SH-SY5Y (cell line): ENCODE measurements around the gene RNF123.

ENCODE experiments used
- GATA2 ChIP-seq: IDR thresholded peaks from 2 replicates; pipeline ENCODE4 v1.6.1; 2011; ENCODE audit warnings: mild to moderate bottlenecking, low read depth, low read length
- GATA3 ChIP-seq: IDR thresholded peaks from 2 replicates; pipeline ENCODE4 v1.6.1; 2011; ENCODE audit warnings: low read depth, mild to moderate bottlenecking, low read length, moderate library complexity

The RNF123 gene

GRCh38 chr3:49654176-49654825 is 35.1 kb upstream of the RNF123 start:
- TF ChIP-seq GATA3 (no peak), GATA2 (no peak)

DNA sequence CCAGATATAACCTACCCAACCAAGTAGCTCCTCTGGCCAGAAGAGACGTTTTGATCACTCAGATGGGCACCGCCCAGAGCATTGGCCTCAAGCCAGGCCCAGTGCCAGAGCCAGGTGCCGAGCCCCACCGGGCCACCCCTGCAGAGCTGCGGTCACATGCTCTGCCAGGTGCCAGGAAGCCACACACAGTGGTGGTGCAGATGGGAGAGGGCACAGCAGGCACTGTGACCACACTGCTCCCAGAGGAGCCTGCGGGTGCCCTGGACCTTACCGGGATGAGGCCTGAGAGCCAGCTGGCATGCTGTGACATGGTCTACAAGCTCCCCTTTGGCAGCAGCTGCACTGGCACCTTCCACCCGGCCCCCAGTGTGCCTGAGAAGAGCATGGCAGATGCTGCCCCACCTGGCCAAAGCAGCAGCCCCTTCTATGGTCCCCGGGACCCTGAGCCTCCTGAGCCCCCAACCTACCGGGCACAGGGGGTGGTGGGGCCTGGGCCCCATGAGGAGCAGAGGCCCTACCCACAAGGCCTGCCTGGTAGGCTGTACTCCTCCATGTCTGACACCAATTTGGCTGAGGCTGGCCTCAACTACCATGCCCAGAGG is 34.3 kb upstream of the RNF123 start:
- TF ChIP-seq GATA3 (no peak), GATA2 (no peak)

GRCh38 chr3:49655731-49656285 is 33.5 kb upstream of the RNF123 start:
- TF ChIP-seq GATA3 (no peak), GATA2 (no peak)

DNA sequence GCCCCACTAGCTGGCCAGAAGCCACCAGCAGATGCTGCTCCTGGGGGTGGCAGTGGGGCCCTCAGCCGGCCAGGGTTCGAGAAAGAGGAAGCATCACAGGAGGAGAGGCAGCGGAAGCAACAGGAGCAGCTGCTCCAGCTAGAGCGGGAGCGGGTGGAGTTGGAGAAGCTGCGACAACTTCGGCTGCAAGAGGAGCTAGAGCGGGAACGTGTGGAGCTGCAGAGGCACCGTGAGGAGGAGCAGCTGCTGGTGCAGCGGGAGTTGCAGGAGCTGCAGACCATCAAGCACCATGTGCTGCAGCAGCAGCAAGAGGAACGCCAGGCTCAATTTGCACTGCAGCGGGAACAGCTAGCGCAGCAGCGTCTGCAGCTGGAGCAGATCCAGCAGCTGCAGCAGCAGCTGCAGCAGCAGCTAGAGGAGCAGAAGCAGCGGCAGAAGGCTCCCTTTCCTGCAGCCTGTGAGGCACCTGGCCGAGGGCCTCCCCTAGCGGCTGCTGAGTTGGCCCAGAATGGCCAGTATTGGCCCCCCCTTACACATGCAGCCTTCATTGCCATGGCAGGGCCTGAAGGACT is 32.7 kb upstream of the RNF123 start:
- TF ChIP-seq GATA2, result no peak
- TF ChIP-seq GATA3, result no peak

DNA sequence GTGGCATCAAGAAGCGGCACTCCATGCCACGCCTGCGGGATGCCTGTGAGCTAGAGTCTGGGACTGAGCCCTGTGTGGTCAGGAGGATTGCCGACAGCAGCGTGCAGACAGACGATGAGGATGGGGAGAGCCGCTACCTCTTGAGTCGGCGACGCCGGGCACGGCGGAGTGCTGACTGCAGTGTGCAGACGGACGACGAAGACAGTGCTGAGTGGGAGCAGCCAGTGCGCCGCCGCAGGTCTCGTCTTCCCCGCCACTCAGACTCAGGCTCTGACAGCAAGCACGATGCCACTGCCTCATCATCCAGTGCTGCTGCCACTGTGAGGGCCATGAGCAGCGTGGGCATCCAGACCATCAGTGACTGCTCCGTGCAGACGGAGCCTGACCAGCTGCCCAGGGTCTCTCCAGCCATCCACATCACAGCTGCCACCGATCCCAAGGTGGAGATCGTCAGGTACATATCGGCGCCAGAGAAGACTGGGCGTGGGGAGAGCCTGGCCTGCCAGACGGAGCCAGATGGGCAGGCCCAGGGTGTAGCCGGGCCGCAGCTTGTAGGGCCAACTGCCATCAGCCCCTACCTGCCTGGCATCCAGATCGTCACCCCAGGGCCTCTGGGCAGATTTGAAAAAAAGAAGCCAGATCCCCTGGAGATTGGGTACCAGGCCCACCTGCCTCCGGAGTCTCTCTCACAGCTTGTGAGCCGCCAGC is 32.0 kb upstream of the RNF123 start:
- TF ChIP-seq GATA3 (no peak), GATA2 (no peak)

DNA sequence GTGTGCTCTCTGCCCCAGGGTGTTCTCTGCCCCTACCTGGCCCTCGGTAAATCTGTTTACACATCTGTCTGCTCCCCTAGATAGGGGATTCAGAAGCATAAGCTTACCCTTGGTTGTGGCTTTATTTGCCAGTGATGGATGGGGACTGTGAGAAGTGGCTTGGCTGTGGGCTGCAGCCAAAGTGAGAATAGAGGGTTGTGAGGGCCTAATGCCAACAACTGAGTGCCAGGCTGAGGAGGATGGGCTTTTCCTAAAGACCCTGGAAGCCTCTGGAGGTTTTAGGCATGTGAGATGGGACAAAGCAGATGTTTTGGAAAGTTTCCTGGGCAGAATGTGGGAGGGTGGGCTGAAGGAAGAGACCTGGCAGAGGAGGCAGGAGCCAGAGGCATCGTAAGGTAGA is 30.6 kb upstream of the RNF123 start:
- TF ChIP-seq GATA3, result no peak
- no peak for TF ChIP-seq GATA2

GRCh38 chr3:49659756-49660155 is 29.6 kb upstream of the RNF123 start:
- no peak for TF ChIP-seq GATA3
- no peak for TF ChIP-seq GATA2

DNA sequence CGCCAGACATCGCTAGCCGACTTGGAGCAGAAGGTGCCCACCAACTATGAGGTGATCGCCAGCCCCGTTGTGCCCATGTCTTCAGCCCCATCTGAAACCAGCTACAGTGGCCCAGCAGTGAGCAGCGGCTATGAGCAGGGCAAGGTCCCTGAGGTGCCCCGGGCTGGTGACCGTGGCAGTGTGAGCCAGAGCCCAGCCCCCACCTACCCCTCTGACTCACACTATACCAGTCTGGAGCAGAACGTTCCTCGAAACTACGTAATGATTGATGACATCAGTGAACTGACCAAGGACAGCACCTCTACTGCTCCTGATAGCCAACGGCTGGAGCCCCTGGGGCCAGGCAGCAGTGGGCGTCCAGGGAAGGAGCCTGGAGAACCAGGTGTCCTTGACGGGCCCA is 28.1 kb upstream of the RNF123 start:
- TF ChIP-seq GATA3 (no peak), GATA2 (no peak)

GRCh38 chr3:49662021-49662420 is 27.3 kb upstream of the RNF123 start:
- TF ChIP-seq GATA2 (no peak), GATA3 (no peak)

DNA sequence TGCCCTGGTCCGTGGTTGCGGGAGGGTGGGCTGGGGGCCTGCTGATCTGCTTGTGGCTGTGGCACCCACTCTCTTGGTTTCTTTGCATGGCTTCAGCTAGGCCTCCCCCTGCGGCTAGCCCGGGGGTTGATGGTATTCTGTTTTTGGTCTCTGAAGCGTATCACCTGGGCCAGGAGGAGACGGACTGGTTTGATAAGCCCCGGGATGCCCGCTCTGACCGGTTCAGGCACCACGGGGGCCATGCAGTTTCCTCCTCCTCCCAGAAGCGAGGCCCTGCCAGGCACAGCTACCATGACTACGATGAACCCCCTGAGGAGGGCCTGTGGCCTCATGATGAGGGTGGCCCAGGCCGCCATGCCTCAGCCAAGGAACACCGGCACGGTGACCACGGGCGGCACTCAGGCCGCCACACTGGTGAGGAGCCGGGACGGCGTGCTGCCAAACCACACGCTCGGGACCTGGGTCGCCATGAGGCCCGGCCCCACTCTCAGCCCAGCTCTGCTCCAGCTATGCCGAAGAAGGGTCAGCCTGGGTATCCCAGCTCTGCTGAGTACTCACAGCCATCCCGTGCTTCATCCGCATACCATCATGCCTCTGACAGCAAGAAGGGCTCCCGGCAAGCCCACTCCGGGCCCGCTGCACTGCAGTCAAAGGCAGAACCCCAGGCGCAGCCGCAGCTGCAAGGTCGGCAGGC is 26.5 kb upstream of the RNF123 start:
- TF ChIP-seq GATA2, result no peak
- no peak for TF ChIP-seq GATA3

DNA sequence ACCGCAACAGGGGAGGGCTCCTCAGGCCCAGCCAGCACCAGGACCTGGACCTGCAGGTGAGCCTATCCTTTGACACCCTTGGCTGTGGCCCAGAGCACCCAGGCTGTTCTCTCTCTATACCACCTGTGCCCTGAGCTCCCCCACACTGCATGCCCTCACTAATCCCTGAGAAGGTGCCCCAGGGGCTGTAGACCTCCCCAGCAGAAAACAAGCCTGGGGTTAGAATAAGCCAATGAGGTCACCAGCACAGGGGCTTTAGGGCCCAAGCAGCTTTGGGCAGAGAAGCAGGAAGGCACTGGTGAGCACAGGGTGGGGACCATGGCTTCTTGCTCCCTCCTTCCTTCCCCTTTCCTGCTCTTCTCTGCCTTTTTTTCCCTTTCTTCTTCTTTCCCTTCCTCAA is 25.5 kb upstream of the RNF123 start:
- TF ChIP-seq GATA3, result no peak
- TF ChIP-seq GATA2, result no peak

- TF ChIP-seq GATA2 (no peak), GATA3 (no peak)
These were observed 25.1 kb upstream of the RNF123 start for GRCh38 chr3:49664300-49664699.

- TF ChIP-seq GATA3, result no peak
- no peak for TF ChIP-seq GATA2
These were observed 23.4 kb upstream of the RNF123 start for GRCh38 chr3:49665822-49666519.
